Adipose tissue (tissue), 3 donors: ENCODE data around the gene FILIP1. TPM values are rescaled to one million over a fixed set of nuclear protein-coding genes. Genes with fewer than 3 reads are reported as not detected.
"Not testable (repeated sequence)": the region's sequence is repeated elsewhere in the genome, so short reads cannot be mapped to it uniquely, and the experiment has no call there.

ENCODE experiments used
- H3K27ac ChIP-seq: one replicate; pipeline ENCODE4 v1.5.1; 2013; ENCODE audit warnings: low read depth, low read length
- WGBS, 3 donors: extraction: QIAGEN DNeasy Blood & Tissue Kit; methylation state at CpG; one replicate each; pipeline ENCODE4 v1.1.7; 2013; 5-methylcytosine and 5-hydroxymethylcytosine counted together
- polyA plus RNA-seq, 3 donors: library from polyadenylated mRNA; stranded (reverse); fragments of 200-250 nt; gene quantifications; one replicate each; pipeline ENCODE4 v1.2.3, GENCODE V29; 2013
- donor health status: healthy with polysubstance abuse.
- donor health status: Bipolar disorder and iron deficiency.
- donor health status: healthy.

Gene FILIP1
- polyA plus RNA-seq, 3 donors, result 0.81 to 7.1 (median 3.1) TPM

DNA sequence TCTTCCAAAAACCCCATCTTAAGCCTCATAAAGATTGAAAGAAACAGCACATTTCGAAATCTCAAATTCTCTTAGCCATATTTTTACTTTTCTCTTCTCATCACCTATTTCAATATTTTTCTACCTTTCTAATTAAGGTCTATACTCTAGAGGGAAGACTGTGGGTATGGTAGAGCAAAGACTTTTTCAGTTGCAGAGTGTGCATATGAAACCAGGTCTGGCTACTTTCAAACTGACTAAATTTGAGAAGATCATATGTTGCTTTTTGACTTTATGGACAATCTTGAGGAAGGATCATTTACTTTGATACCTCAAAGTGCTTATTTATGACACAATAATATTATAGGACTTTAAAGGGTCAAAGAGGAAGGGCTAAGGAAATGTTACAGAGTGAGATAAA is 20.7 kb downstream of the FILIP1 start:
- WGBS, 3 donors, result 84 to 92% (median 89%) methylated on average over 1 of the region's 1 CpG

DNA sequence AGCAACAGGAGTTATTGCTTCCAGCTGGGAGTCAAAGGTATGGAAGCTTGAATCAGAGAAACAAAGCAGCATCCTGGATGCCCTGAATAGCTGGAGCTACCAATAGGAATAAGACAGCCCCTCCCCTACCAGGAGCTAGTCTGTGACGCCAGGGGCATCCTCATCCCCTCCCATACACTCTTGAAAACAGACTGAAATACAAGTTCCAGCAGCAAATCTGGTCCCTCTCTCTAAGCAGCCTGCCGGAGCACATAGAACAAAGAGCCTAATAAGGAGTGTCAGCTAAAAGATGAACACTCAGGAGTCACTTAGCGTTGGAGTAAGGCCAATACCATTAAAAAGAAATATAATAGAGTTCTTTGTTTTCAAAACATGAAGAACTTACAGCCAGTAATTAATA is 25.6 kb downstream of the FILIP1 start:
- WGBS, 3 donors, result 65% methylated on average over 3 of the region's 3 CpGs
- H3K27ac ChIP-seq, result no peak overlapping the region

More for the DNA sequence above, 20.7 kb downstream of the FILIP1 start:
- H3K27ac ChIP-seq, result no peak overlapping the region

DNA sequence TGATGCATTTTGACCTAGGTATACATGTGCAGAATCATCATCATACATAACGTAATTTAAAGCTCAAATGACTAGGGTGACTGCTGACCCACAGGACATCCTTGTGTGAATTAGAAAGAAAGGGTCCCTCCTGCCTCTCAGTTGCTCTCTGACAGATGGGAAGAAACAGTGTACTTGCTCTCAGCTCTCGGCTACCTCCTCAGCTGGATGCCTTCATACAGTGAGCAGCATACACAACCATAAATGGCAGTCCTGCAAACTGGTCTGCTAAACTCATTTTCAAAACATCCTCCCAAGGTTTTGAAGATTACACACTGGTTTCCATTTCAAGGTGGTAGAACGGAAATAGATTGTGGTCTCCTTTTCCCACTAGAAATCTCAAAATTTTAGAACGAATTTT is 26.3 kb downstream of the FILIP1 start:
- H3K27ac ChIP-seq, result no peak overlapping the region
- WGBS, 3 donors, result 80 to 91% (median 84%) methylated on average over 4 of the region's 4 CpGs

DNA sequence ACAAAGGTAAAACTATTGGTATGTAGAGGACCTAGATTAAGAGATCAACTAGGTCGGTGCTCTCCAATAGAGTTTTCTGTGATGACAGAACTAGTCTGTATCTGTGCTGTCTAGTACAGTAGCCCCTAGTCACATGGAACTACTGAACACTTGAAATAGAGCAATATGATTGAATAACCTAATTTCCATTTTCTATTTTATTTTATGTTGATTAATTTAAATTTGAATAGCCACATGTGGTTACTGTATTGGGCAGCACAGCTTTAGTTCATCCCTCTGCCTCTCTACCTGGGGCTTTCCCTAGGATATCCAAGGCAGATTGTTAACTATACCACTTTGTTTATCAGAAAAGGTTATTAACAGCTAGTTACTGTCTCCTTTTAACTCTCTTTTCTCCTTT is 27.0 kb downstream of the FILIP1 start:
- H3K27ac ChIP-seq, result no peak overlapping the region
- 97 to 98% (median 97%) methylated on average over 1 of the region's 1 CpG for WGBS, 3 donors

DNA sequence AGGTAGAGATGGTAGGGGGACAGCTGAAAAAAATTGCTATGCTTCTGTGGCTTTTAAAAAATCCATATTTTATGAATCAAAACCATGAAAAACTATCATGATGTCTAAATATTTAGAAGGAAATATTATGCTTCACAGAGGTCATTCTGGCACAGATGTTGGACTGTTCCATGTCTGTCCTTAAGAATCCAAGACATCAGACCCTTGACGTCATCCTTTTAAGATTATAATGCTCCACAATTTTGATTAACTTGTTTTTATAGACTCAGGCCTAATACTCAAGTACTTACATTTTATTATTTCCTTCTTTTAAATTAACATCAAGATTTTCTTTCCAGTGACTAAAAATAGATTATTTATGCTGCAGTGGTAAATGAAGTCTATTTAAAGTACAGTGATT is 29.7 kb downstream of the FILIP1 start:
- H3K27ac ChIP-seq, result no peak overlapping the region
- 30 to 62% (median 52%) methylated on average over 1 of the region's 1 CpG for WGBS, 3 donors

DNA sequence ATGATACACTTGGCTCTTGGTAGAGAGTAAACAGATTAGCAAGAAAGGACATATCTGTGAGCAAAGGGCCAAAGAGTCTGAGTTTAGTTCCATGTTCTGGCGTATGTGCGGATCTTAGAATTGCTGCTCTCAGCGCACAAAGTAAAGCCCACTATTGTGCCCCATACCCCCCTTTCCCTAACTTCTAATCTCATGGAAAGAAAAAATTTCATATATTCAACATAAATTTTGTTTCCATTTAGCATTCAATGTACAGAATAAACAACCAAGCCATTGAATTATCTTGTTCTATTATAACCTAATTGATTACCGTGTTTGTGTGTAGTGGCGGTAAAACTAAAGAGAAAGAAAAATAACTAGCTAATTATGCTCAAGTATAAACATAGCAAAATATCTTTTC is 30.5 kb downstream of the FILIP1 start:
- 91 to 94% (median 91%) methylated on average over 5 of the region's 5 CpGs for WGBS, 3 donors
- H3K27ac ChIP-seq, result no peak overlapping the region

DNA sequence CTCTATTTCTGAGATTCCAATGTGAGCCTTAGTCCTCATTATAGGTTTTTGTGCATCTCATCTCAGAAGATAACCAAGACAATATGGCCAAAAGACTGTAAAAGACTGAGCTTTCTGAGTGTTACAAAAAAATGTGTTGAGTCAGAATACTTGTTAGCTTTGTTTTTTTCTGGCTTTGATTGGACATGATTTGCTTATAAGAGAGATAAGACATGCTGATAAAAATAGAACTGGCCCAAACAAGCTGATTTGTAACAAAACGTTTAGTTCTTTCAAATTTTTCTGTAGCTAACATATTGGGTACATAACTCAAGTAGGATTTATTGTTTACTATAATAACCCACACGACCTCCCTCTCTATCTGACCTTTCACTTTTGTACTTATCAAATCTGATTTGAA is 32.9 kb downstream of the FILIP1 start:
- no peak overlapping the region for H3K27ac ChIP-seq
- 10 to 32% (median 26%) methylated on average over 2 of the region's 2 CpGs for WGBS, 3 donors

DNA sequence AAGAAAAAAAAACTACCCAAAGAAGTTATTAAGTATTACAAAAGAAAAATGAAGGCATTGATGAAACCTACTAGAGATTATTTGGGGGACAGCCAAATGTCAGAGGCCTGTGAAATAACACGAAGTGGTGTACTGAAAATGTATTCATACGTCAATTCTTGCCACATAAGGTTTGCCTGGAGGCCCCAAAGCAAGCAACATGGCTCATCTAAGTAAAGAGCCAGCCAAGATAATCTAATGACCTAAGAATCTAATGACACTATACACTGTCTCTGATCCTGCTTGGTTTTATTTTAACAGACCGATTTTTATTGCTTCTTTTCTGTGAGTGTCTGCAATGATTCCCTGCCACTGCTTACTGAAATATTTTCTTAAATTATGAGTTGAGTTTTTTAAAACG is 34.7 kb downstream of the FILIP1 start:
- H3K27ac ChIP-seq, result no peak overlapping the region
- 51 to 73% (median 54%) methylated on average over 4 of the region's 4 CpGs for WGBS, 3 donors

DNA sequence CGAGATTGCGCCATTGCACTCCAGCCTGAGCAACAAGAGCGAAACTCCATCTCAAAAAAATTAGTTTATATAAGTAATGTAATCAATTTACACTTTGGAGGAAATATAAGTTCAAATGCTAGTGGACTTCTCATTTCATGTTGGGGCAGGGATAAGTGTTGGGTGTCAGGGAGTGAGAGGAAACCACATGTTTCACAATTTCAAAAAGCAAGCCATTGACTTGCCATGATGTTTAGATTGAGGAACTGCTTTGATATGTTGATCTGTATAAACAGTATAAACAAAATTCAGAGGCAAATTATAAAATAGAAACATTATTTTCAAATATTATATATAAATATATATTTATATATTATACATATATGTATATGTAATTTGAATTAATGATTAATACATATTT is 42.7 kb downstream of the FILIP1 start:
- WGBS, 3 donors, result 92 to 96% (median 94%) methylated on average over 3 of the region's 3 CpGs
- no peak overlapping the region for H3K27ac ChIP-seq

DNA sequence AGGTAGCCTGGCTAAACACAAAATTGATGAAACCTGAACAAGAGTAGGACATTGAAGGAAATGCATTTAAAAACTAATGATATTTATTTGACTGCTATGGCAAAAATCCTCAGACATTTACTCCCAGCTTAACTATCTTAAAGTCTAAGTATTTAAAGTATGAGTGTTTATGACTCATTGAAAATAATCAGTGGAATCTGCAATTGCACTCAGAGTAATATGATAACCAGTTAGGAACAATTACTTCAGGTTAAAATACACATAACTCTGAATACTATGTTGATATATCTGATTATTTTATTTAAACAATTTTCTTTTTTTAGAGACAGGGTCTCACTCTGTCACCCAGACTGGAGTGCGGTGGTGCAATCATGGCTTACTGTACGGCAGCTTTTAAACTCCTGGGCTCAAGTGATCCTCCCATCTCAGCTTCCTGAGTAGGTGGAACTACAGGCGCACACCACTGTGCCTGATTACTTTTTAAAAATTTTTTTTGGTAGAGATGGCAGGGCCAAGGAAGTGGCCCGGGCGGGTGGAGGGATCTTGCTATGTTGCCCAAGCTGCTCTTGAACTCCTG is 43.9 kb downstream of the FILIP1 start:
- H3K27ac ChIP-seq, result no peak overlapping the region

DNA sequence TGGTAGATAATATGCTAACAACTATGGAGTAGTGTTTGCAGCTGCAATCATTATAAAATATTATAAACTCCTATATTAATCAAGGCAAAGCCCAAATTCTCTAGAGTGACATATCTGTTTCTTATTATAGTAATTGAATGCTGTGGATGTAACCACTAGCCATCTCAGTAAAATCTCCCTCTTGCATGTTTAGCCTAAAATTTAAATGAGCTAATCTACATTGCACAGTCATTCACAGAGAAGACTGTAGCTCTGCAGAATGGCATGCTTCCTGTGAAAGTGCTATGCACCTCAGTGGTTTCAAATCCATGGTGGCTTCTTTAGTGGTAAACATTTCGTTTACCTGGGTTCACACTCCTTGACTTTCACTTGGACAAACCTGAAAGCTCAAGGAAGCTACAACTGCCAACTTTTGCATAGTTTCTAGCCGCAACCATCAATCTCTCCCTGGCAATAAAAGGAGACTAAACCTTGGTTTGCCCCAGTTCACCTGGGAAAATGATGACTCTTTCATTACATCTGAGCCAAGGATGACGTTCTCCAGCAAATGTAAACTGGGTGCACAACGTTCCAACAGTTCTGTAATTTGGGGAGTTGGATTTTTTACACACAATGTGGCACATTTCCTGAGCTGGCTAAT is 47.2 kb downstream of the FILIP1 start:
- no peak overlapping the region for H3K27ac ChIP-seq
- 65 to 69% (median 68%) methylated on average over 4 of the region's 4 CpGs for WGBS, 3 donors

More for the DNA sequence above, 43.9 kb downstream of the FILIP1 start:
- WGBS, 3 donors, result 91 to 92% (median 92%) methylated on average over 5 of the region's 5 CpGs

DNA sequence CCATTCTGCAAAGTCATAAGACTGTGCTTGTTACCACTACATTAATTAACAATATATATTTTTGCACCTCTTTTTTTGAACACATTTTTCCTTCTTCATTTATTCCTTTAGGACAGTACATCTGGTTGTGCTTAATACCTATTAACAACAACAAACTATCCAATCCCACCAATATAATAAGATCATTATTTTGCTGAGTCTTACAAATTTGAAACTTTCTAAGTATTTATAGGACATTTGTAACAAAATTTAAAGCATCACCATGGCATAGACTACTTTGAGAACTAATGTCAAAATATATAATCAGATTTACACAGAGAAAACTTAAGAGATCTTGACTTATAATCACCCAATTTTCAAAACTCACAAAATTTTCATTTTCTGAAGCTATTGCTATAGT is 47.9 kb downstream of the FILIP1 start:
- no peak overlapping the region for H3K27ac ChIP-seq

DNA sequence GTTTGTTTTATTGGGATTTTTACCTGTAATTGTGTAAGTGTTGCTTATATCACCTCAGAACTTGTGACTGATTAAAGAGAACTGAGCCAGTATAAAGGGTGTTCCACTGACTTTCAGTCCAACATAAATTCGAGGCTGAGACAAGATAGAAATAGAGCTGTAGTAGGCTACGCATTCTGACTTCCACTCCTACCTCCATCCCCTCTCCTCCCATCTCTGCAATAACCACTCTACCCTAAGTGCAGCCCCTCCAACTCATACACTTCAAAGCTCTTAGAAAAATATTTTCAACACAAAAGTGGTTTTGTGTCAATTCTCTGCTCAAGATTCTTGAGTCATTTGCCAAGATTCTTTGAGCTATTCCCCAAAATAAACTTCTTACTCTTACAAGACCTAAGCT is 48.7 kb downstream of the FILIP1 start:
- no peak overlapping the region for H3K27ac ChIP-seq
- WGBS, 3 donors, result 69 to 83% (median 79%) methylated on average over 2 of the region's 2 CpGs

DNA sequence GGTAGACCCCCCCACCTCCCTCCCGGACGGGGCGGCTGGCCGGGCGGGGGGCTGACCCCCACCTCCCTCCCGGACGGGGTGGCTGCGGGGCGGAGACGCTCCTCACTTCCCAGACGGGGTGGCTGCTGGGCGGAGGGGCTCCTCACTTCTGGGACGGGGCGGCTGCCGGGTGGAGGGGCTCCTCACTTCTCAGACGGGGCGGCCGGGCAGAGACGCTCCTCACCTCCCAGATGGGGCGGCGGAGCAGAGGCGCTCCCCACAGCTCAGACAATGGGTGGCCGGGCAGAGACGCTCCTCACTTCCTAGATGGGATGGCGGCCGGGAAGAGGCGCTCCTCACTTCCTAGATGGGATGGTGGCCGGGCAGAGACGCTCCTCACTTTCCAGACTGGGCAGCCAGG is 51.7 kb downstream of the FILIP1 start:
- H3K27ac ChIP-seq, result not testable (repeated sequence)
- WGBS, 3 donors, result 98 to 100% (median 100%) methylated on average over 9 to 25 of the region's 29 CpGs

DNA sequence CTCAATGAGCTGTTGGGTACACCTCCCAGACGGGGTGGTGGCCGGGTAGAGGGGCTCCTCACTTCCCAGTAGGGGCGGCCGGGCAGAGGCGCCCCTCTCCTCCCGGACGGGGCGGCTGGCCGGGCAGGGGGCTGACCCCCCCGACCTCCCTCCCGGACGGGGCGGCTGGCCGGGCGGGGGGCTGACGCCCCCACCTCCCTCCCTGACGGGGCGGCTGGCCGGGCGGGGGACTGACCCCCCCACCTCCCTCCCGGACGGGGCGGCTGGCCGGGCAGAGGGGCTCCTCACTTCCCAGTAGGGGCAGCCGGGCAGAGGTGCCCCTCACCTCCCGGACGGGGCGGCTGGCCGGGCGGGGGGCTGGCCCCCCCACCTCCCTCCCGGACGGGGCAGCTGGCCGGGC is 52.1 kb downstream of the FILIP1 start:
- H3K27ac ChIP-seq, result not testable (repeated sequence)
- WGBS, 3 donors, result 94 to 98% (median 94%) methylated on average over 13 to 26 of the region's 33 CpGs

DNA sequence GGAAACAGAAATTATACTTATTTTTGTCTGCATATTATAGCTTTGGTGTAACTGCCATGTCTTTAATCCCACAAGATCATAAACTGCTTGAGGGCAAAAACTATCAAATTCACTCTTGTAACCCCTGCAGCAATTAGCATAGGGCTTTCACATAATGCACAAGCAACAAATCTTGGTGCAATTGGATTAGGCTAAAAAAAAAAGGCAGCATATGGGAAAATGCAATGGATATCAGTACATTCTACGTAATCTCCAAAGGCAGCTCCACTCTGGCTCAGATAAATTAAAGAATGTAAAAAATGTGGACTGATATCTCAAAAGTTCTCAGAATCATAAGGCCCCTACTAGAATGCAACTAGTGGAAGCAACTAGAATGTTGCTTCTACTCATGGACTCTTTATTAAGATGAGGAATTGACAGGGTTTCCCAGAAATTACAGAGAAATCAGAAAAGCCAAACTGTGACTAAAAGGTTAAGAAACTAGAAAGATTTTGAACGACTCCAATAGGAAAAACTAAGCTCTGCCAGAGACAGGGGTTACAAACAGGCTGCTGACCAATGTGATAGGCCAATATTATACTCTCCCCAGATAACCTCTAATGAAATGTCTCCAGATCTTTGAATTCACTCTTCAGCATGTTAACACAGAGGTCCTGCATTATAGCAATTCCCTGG is 55.0 kb downstream of the FILIP1 start:
- WGBS, 3 donors, result 64 to 72% (median 70%) methylated on average over 2 of the region's 2 CpGs
- no peak overlapping the region for H3K27ac ChIP-seq

DNA sequence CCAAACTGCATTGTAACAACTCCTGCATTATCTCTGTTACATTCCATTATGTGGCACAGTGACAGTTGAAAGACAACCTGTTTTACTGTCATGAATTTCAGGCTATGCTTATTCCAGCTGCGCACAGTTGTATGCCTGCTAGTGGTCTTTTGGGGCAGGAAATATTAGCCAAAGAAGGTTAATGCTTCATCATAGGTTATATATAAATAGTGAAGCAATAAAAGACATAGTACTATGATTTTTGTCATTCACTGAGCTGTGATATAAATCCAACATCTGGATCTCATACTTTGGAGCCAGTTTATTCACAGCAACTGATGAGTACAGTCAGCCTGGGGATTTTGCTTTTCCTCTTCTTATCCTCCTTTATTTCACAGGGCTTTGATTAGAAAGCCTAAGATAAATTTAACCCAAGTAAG is 55.6 kb downstream of the FILIP1 start:
- 90 to 100% (median 90%) methylated on average over 1 of the region's 1 CpG for WGBS, 3 donors
- H3K27ac ChIP-seq, result no peak overlapping the region

DNA sequence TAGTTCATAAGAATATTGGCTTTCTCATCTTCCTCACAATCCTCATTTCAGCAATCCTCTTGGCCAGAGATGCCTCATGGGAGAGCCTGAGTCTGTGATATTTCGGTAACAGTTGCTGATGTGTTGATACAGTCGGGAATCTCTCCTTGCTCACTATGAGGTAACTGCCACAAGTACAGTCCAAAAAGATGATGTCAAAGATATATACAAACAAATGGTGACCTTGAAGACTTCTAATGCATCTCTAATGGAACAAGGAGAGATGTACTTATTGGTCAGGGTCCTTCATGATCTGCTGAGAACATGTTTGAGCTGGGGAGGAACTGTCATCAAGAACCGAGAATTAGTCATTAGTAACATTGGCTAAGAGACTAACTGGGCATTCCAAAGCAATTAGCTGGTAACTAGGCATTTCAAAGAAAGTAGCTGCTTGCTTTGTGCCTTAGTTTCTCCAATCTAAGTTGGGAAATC is 56.1 kb downstream of the FILIP1 start:
- no peak overlapping the region for H3K27ac ChIP-seq
- WGBS, 3 donors, result 58 to 78% (median 62%) methylated on average over 3 of the region's 3 CpGs

DNA sequence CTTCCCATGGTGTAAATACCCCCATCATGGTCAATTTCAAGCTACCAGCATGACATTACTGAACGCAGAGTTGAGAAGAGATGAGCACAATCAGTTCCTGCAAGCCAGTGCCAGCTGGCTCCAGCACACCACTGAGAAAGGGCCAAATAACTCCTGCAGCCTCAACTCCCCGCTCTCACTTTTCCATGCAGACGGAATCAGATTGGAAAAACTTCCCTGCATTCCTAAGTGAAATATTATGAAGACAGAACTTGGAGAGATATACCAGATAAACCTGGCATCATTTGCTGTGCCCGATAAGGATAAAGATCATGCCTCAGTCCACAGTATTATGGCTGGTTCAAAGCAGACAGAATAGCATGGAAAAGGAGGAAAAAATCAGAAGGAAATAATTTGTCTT is 56.7 kb downstream of the FILIP1 start:
- WGBS, 3 donors, result 50 to 69% (median 55%) methylated on average over 4 of the region's 4 CpGs
- H3K27ac ChIP-seq, result no peak overlapping the region

DNA sequence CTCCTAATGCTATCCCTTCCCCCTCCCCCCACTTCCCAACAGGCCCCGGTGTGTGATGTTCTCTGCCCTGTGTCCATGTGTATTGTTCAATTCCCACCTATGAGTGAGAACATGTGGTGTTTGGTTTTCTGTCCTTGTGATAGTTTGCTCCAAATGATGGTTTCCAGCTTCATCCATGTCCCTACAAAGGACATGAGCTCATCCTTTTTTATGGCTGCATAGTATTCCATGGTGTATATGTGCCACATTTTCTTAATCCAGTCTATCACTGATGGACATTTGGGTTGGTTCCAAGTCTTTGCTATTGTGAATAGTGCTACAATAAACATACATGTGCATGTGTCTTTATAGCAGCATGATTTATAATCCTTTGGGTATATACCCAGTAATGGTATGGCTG is 60.8 kb downstream of the FILIP1 start:
- not testable (repeated sequence) for H3K27ac ChIP-seq
- WGBS, 3 donors, result 94 to 95% (median 95%) methylated on average over 1 of the region's 1 CpG
